ENCODE measurements around the gene LMBR1.
"Not testable (repeated sequence)": the region's sequence is repeated elsewhere in the genome, so short reads cannot be mapped to it uniquely, and the experiment has no call there.

The LMBR1 gene

DNA sequence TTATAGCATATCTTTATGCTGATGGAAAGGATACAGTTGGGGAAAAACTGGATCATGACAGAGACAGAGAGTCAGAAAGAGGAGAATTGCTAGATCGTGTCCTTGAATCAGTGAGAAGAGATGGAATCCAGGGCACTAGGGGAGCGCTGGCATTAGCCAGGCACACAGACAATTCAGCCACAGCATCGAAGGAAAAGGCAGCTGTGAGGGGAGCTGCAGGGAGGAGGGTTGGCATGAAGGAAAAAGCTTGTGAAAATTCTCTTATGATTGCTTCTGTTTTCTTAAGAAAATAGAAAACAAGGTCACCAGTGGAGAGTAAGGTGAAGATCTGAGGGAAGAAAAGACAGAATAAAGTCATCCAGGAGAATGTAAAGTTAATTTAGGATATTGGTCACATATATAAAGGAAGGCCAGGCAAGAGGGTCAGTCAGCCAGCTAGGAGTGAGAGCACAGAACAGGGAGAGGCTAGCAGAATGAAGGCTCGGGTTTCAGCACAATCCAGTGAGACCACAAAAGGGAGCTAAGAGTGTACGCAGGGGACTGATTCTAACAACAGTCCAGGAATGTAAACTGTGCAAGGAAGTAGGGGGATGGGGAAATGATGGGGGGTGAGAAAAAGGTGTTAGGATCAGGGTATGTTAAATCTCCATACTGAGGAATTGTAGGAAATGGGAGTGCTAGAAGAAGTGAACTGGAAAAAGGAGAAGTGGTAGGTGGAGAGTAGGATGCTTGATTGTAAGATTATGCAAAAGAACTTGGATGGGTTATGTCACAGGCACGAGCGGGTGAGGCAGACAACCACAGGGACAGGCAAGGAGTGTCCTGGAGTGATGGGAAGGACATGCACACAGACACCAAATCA is 140.4 kb downstream of the LMBR1 start:
- DNase-seq: no peak

GRCh38 chr7:156751319-156751718 is 141.7 kb downstream of the LMBR1 start:
- peak; percentile 91 for DNase-seq

- DNase-seq: no peak
These were observed 145.3 kb downstream of the LMBR1 start for GRCh38 chr7:156747718-156748117.

- no peak for DNase-seq
These were observed 146.1 kb downstream of the LMBR1 start for GRCh38 chr7:156746891-156747290.

DNA sequence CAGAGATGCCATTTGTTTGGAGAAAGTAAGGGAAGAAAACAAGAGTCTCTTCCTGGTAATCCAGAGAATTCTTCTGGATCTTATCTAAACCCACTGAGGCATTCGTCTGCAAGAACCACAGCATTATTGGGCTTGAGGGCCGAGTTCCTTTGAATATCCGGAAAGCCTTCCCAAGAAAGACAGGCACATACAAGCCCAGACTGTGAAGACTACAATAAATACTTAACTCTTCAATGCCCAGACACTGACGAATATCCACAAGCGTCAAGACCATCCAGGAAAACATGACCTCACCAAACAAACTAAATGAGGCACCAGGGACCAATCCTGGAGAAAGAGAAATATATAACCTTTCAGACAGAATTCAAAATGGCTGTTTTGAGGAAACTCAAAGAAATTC is 153.4 kb downstream of the LMBR1 start:
- no peak for DNase-seq

GRCh38 chr7:156735851-156736250 is 157.1 kb downstream of the LMBR1 start:
- no peak for DNase-seq

DNA sequence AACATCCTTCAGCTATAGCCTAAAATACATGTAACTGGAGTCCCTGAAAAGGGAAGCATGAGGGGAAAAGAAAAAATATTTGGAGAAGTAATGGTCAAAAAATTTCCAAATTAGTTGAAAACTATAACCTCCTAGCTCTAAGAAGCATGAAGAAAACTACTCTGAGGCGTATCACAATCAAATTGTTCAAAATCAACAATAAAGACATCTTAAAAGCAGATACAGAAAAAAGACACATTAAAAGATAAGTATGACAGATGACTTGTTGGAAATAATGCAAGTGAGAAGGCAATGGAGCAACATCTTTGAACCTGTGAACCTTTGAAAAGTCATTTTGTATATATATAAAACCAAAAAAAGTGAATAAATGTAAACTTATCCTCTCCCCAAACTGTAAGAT is 159.3 kb downstream of the LMBR1 start:
- no peak for DNase-seq

- no peak for DNase-seq
These were observed 160.8 kb downstream of the LMBR1 start for GRCh38 chr7:156732091-156732625.

- DNase-seq: no peak
These were observed 161.3 kb downstream of the LMBR1 start for GRCh38 chr7:156731651-156732050.

GRCh38 chr7:156725936-156726335 is 167.0 kb downstream of the LMBR1 start:
- DNase-seq: no peak

DNA sequence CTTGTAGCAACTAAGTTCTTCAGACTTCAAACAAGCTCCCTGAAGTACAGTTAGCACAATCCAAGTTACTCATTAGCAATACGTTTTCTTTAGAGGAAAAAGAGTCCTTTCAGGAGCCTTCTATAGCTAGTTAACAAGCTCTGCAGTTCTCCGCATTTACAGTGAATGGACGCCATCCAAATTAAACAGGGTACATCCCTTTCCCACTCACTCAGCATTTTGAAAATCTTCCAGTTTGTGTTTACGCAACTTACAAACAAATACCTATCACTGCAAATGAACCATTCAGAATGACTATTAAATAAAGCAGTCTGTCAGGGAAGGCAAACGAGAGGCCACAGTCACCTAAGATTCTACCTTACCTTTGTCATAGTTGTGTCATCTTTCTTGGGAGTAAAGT is 167.9 kb downstream of the LMBR1 start:
- DNase-seq: no peak

- DNase-seq: no peak
These were observed 170.7 kb downstream of the LMBR1 start for GRCh38 chr7:156722043-156722826.

DNA sequence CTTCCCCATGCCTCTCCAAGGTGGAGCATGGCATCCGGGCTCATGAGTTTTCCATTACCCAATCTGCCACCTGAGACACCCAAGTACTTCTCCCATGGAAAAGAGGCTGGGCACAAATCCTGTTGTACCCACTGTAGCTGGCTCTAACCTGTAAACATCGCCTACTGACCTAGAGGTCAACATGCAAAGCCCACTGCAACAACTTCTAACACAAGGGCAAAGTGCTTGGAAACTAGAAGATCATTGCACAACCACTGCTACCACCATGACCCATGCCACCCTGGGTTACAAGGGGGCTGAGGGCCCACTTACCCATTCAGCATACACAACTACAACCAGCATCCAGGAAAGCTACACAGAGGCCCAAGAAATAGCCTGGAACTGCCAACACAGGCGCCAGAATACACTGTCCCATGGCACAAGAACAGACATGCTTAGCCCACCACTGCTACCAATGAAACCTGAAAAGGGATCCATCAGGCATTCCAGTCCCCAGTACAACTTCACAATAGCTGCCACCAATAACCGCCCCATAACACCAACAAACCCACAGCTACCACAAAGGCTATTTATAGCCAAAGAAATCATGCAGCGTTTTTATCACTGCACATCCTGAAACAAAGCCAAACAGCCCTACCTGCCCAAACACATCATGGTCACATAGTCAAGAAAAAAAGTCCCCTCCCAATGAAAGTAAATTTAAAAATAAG is 189.1 kb downstream of the LMBR1 start:
- no peak for DNase-seq

DNA sequence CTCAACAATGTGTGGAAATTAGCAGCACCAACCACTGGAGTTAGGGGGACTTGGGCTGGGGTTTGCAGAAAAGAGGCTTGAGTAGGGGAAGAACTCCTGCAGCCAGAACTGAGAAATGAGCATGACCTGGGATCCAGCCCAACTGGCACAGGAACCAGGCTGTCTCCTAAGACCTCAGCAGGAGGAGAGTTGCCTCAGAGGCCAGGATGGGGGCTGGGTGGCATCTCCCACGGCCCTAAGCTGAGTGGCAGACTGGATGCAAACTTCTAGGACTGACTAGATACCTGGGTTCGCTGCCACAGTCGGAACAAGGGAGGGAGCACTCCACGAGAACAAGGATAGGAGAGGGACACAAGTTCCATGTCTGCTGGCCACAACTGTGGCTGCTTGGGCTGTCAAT is 189.8 kb downstream of the LMBR1 start:
- no peak for DNase-seq

DNA sequence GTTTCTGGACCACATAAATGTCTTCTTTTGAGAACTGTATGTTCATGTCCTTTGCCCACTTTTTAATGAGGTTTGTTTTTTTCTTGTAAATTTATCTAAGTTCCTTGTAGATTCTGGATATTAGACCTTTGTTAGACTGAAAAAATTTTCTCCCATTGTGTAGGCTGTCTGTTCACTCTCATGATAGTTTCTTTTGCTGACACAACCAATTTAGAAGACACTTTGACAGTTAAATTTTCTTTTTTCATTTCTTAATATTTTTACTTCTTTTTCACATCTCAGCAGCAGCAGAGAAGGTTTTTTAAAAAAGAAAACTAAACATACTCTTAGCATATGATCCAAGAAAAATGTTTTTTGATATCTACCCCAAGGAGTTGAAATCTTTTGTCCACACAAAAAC is 190.6 kb downstream of the LMBR1 start:
- DNase-seq: no peak

DNA sequence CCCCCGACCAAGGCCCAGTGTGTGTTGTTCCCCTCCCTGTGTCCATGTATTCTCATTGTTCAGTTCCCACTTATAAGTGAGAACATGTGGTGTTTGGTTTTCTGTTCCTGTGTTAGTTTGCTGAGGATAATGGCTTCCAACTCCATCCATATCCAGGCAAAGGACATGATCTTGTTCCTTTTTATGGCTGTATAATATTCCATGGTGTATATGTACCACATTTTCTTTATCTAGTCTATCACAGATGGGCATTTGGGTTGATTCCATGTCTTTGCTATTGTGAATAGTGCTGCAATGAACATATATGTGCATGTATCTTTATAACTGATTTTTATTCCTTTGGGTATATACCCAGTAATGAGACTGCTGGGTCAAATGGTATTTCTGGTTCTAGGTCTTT is 191.2 kb downstream of the LMBR1 start:
- not testable (repeated sequence) for DNase-seq

GRCh38 chr7:156698512-156698911 is 194.5 kb downstream of the LMBR1 start:
- not testable (repeated sequence) for DNase-seq

- not testable (repeated sequence) for DNase-seq
These were observed 195.7 kb downstream of the LMBR1 start for GRCh38 chr7:156697283-156697682.

DNA sequence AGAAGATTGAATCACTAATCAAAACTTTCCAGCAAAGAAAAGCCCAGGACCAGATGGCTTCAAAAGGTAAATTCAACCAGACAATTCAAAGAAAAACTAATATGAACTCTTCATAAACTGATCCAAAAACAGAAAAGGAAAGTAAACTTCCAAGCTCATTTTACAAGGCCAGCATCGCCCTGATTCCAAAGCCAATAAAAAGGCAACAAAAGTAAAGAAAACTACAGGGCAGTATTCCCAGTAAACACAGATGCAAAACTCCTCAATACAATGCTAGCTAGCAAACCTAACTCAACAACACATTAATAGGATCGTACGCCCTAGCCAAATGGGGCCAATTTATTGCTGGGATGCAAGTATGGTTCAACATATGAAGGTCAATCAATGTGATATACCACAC is 199.4 kb downstream of the LMBR1 start:
- no peak for DNase-seq

DNA sequence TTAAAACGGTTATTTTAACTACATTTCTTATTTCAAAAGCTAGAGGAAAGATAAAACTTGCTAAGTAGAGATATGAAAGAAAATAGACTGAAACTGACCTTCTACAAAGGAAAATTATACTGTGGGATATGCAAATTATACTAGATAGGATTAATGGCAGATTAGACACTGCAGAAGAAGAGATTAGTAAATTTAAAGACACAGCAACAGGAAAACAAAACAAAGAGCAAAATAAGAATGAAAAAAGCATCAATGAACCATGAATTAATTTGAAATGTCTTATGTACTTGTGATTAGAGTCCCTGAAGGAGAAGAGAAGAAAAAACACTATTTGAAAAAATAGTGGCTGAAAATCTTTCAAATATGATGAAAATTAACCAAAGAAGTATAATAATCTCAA is 200.1 kb downstream of the LMBR1 start:
- DNase-seq: no peak

GRCh38 chr7:156691764-156692163 is 201.2 kb downstream of the LMBR1 start:
- no peak for DNase-seq

DNA sequence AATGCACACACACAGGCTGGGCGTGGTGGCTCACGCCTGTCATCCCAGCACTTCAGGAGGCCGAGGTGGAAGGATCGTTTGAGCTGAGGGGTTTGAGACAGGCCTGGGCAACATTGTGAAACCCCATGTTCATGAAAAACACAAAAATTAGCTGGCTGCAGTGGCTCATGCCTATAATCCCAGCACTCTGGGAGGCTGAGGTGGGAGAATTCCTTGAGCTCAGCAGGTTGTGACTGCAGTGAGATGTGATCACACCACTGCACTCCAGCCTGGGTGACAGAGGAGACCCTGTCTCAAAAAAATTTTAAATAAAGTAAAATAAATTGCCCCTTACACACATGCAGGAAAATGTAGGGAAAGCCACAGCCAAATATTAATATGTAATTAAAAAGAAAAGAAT is 208.3 kb downstream of the LMBR1 start:
- no peak for DNase-seq

DNA sequence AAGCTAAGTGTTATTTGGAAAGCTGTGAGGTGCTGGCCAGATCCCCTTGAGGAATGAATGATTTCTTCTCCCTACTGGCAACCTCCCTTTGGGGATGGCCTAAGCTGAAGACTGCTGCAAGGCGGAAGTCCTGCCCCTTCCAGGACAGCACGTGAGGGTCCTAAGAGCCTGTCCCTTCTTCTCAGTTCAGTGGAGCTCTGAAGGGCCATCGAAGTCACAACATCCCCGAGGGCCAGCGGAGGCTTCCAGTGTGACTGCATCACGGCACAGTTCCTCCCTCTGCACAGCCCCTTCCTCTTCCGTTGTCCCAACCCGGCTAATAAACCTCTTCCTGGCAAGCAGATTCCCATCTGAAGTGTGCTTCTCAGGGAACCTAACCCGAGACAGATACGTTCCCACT is 208.7 kb downstream of the LMBR1 start:
- DNase-seq: no peak
